SU-DHL-6 (cell line): ENCODE measurements around the gene KNTC1.

Source experiments
- EZH2phosphoT487 ChIP-seq: fragments of 200-600 bp; sonication (generic), shearing (Covaris generic); conservative IDR thresholded peaks from 2 replicates; pipeline ENCODE4 v1.6.1; 2018; ENCODE audit warnings: mild to moderate bottlenecking, antibody characterized with exemption, low read length, moderate library complexity, mixed read lengths
- TF ChIP-seq, protein P1 (sequence below): fragments of 200-600 bp; sonication (generic); IDR thresholded peaks from one replicate; pipeline ENCODE4 v1.5.1; 2017; ENCODE audit warnings: antibody characterized with exemption, mild to moderate bottlenecking, low read length, moderate library complexity; ENCODE audit not compliant: insufficient read depth, poor library complexity, severe bottlenecking

DNA sequence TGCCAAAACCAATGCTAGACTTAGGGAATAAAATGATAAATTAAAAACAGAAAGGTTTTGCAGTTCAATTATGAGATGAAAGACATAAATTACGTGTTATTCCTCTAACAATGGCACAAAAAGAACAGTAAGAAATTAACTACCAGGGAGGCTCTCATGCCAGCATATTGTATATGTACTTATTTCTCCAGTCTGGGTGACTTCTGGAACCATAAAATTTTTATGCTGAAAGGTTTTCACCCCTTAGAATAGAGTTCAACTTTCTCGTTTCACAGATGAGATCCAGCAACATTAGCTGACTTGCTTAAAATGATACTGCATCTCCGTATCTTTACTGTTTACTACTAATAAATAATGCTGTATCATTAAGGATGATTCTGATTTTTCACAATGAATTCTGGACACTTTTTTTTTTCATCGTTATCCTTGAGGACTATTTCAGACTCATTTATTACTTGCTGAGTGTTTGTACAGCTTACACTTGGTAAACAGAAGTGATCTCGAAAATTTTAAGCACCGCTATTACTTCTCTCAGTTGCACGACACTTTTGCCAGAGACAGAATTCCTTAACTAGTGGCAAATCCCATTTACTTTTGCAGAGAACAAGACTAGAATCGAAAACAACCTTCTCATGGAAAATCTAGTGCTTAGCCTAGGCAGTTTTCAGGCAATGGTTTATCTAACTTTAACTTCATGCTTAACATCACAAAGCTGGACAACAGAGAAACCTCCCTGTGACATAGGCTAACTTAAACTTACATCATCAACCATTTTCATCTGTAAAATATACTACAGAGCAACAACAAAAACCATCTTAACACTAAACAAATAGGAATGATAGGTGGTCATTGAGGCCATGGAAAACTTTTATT, 3.0 kb upstream of the KNTC1 start:
- TF ChIP-seq, protein P1, sequence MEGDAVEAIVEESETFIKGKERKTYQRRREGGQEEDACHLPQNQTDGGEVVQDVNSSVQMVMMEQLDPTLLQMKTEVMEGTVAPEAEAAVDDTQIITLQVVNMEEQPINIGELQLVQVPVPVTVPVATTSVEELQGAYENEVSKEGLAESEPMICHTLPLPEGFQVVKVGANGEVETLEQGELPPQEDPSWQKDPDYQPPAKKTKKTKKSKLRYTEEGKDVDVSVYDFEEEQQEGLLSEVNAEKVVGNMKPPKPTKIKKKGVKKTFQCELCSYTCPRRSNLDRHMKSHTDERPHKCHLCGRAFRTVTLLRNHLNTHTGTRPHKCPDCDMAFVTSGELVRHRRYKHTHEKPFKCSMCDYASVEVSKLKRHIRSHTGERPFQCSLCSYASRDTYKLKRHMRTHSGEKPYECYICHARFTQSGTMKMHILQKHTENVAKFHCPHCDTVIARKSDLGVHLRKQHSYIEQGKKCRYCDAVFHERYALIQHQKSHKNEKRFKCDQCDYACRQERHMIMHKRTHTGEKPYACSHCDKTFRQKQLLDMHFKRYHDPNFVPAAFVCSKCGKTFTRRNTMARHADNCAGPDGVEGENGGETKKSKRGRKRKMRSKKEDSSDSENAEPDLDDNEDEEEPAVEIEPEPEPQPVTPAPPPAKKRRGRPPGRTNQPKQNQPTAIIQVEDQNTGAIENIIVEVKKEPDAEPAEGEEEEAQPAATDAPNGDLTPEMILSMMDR, result no peak
- no peak for TF ChIP-seq EZH2phosphoT487
